Measurements from ENCODE around the gene SLC17A3.

SLC17A3 gene

GRCh38 chr6:25911351-25911750, 37.3 kb upstream of the SLC17A3 start:
- Histone ChIP-seq H2AK5ac (ENCODE audit: low read depth, low read length) (no peak overlapping the region), H3K27me3 (ENCODE audit: control insufficient read depth in 3 of 3, insufficient read depth in 3 of 3, low read depth in 1 of 3, low read length in 3 of 3) (no peaks in the 10 kb centered on the region), H4K91ac (ENCODE audit: low read depth, low read length, poor library complexity) (no peak overlapping the region), H3K36me3 (replicated peaks in 1 of 2; ENCODE audit: control insufficient read depth in 2 of 2, insufficient read depth in 2 of 2, low read length in 2 of 2) (no peaks in the 10 kb centered on the region), H2AFZ (ENCODE audit: low read length) (no peak overlapping the region), H3K9ac (ENCODE audit: low read depth, low read length, poor library complexity) (no peak overlapping the region), H3K9me3 (replicated peaks in 1 of 2; ENCODE audit: control insufficient read depth in 2 of 2, insufficient read depth in 1 of 2, low read depth in 1 of 2, low read length in 2 of 2) (no peaks in the 10 kb centered on the region), H3K23ac (ENCODE audit: low read depth, low read length, poor library complexity) (no peak overlapping the region), H2BK12ac (ENCODE audit: low read length) (no peak overlapping the region), H3K4me3 (ENCODE audit: low read length in 2 of 2) (no peak overlapping the region), H3K18ac (ENCODE audit: low read length) (no peak overlapping the region), H3K4ac (ENCODE audit: low read length) (no peak overlapping the region), H2BK5ac (ENCODE audit: low read length) (no peak overlapping the region), H3K27ac (replicated peaks; ENCODE audit: low read length) (no peak overlapping the region), H3K4me1 (ENCODE audit: control insufficient read depth in 2 of 2, insufficient read depth in 1 of 2, low read depth in 1 of 2, low read length in 2 of 2) (no peaks in the 10 kb centered on the region), H2BK120ac (ENCODE audit: low read depth, low read length) (no peak overlapping the region), H2BK15ac (ENCODE audit: low read length) (no peak overlapping the region), H3K4me2 (ENCODE audit: insufficient read depth, low read length, poor library complexity, severe bottlenecking) (no peak overlapping the region), H3K14ac (ENCODE audit: low read length) (no peak overlapping the region), H4K8ac (ENCODE audit: low read depth, low read length) (no peak overlapping the region), H3K79me1 (ENCODE audit: low read depth, low read length) (no peaks in the 10 kb centered on the region)
- no peak for DNase-seq (ENCODE audit: low spot score)
- no CpG with 5 or more reads among the region's 4 CpGs for WGBS, 2 donors (ENCODE audit: extremely low coverage in 2 of 2, insufficient read length in 2 of 2, insufficient replicate concordance in 1 of 2)

- Histone ChIP-seq H3K14ac (ENCODE audit: low read length) (no peak overlapping the region), H3K27me3 (ENCODE audit: control insufficient read depth in 3 of 3, insufficient read depth in 3 of 3, low read depth in 1 of 3, low read length in 3 of 3) (no peaks in the 10 kb centered on the region), H3K36me3 (replicated peaks in 1 of 2; ENCODE audit: control insufficient read depth in 2 of 2, insufficient read depth in 2 of 2, low read length in 2 of 2) (no peaks in the 10 kb centered on the region), H3K79me1 (ENCODE audit: low read depth, low read length) (no peaks in the 10 kb centered on the region), H2AK5ac (ENCODE audit: low read depth, low read length) (no peak overlapping the region), H3K4ac (ENCODE audit: low read length) (no peak overlapping the region), H3K27ac (replicated peaks; ENCODE audit: low read length) (no peak overlapping the region), H4K8ac (ENCODE audit: low read depth, low read length) (no peak overlapping the region), H2AFZ (ENCODE audit: low read length) (no peak overlapping the region), H4K91ac (ENCODE audit: low read depth, low read length, poor library complexity) (no peak overlapping the region), H3K4me3 (ENCODE audit: low read length in 2 of 2) (no peak overlapping the region), H3K9me3 (replicated peaks in 1 of 2; ENCODE audit: control insufficient read depth in 2 of 2, insufficient read depth in 1 of 2, low read depth in 1 of 2, low read length in 2 of 2) (no peaks in the 10 kb centered on the region), H2BK5ac (ENCODE audit: low read length) (no peak overlapping the region), H3K9ac (ENCODE audit: low read depth, low read length, poor library complexity) (no peak overlapping the region), H2BK12ac (ENCODE audit: low read length) (no peak overlapping the region), H2BK120ac (ENCODE audit: low read depth, low read length) (no peak overlapping the region), H2BK15ac (ENCODE audit: low read length) (no peak overlapping the region), H3K4me2 (ENCODE audit: insufficient read depth, low read length, poor library complexity, severe bottlenecking) (no peak overlapping the region), H3K23ac (ENCODE audit: low read depth, low read length, poor library complexity) (no peak overlapping the region), H3K18ac (ENCODE audit: low read length) (no peak overlapping the region), H3K4me1 (ENCODE audit: control insufficient read depth in 2 of 2, insufficient read depth in 1 of 2, low read depth in 1 of 2, low read length in 2 of 2) (no peaks in the 10 kb centered on the region)
- DNase-seq (ENCODE audit: low spot score), result no peak
- WGBS, 2 donors (ENCODE audit: extremely low coverage in 2 of 2, insufficient read length in 2 of 2, insufficient replicate concordance in 1 of 2), result no CpG with 5 or more reads among the region's 1 CpG
Measured at GRCh38 chr6:25907475-25908014, 33.5 kb upstream of the SLC17A3 start.

GRCh38 chr6:25903467-25904099, 29.5 kb upstream of the SLC17A3 start:
- Histone ChIP-seq H2BK15ac (ENCODE audit: low read length) (no peak overlapping the region), H2AFZ (ENCODE audit: low read length) (no peak overlapping the region), H2BK12ac (ENCODE audit: low read length) (no peak overlapping the region), H4K91ac (ENCODE audit: low read depth, low read length, poor library complexity) (no peak overlapping the region), H3K23ac (ENCODE audit: low read depth, low read length, poor library complexity) (no peak overlapping the region), H3K27me3 (ENCODE audit: control insufficient read depth in 3 of 3, insufficient read depth in 3 of 3, low read depth in 1 of 3, low read length in 3 of 3) (no peaks in the 10 kb centered on the region), H3K9me3 (replicated peaks in 1 of 2; ENCODE audit: control insufficient read depth in 2 of 2, insufficient read depth in 1 of 2, low read depth in 1 of 2, low read length in 2 of 2) (no peaks in the 10 kb centered on the region), H3K4me1 (ENCODE audit: control insufficient read depth in 2 of 2, insufficient read depth in 1 of 2, low read depth in 1 of 2, low read length in 2 of 2) (peaks cover under 1 to 8% of the 10 kb centered on the region in 2 donors), H3K27ac (replicated peaks; ENCODE audit: low read length) (no peak overlapping the region), H3K9ac (ENCODE audit: low read depth, low read length, poor library complexity) (no peak overlapping the region), H3K4ac (ENCODE audit: low read length) (no peak overlapping the region), H2BK120ac (ENCODE audit: low read depth, low read length) (no peak overlapping the region), H3K14ac (ENCODE audit: low read length) (no peak overlapping the region), H3K4me2 (ENCODE audit: insufficient read depth, low read length, poor library complexity, severe bottlenecking) (no peak overlapping the region), H3K18ac (ENCODE audit: low read length) (peak overlapping the region; percentile 62), H2AK5ac (ENCODE audit: low read depth, low read length) (no peak overlapping the region), H3K79me1 (ENCODE audit: low read depth, low read length) (no peaks in the 10 kb centered on the region), H3K36me3 (replicated peaks in 1 of 2; ENCODE audit: control insufficient read depth in 2 of 2, insufficient read depth in 2 of 2, low read length in 2 of 2) (no peaks in the 10 kb centered on the region), H3K4me3 (ENCODE audit: low read length in 2 of 2) (no peak overlapping the region), H4K8ac (ENCODE audit: low read depth, low read length) (no peak overlapping the region), H2BK5ac (ENCODE audit: low read length) (no peak overlapping the region)
- no peak for DNase-seq (ENCODE audit: low spot score)
- WGBS, 2 donors (ENCODE audit: extremely low coverage in 2 of 2, insufficient read length in 2 of 2, insufficient replicate concordance in 1 of 2), result no CpG with 5 or more reads among the region's 4 CpGs

GRCh38 chr6:25902071-25902470, 28.0 kb upstream of the SLC17A3 start:
- Histone ChIP-seq H3K36me3 (replicated peaks in 1 of 2; ENCODE audit: control insufficient read depth in 2 of 2, insufficient read depth in 2 of 2, low read length in 2 of 2) (no peaks in the 10 kb centered on the region), H3K27ac (replicated peaks; ENCODE audit: low read length) (no peak overlapping the region), H2BK15ac (ENCODE audit: low read length) (no peak overlapping the region), H2BK12ac (ENCODE audit: low read length) (no peak overlapping the region), H3K4me2 (ENCODE audit: insufficient read depth, low read length, poor library complexity, severe bottlenecking) (no peak overlapping the region), H3K27me3 (ENCODE audit: control insufficient read depth in 3 of 3, insufficient read depth in 3 of 3, low read depth in 1 of 3, low read length in 3 of 3) (no peaks in the 10 kb centered on the region), H4K91ac (ENCODE audit: low read depth, low read length, poor library complexity) (no peak overlapping the region), H2AK5ac (ENCODE audit: low read depth, low read length) (no peak overlapping the region), H3K23ac (ENCODE audit: low read depth, low read length, poor library complexity) (no peak overlapping the region), H3K4me1 (ENCODE audit: control insufficient read depth in 2 of 2, insufficient read depth in 1 of 2, low read depth in 1 of 2, low read length in 2 of 2) (peaks cover 3 to 9% of the 10 kb centered on the region in 2 donors), H3K18ac (ENCODE audit: low read length) (no peak overlapping the region), H3K79me1 (ENCODE audit: low read depth, low read length) (no peaks in the 10 kb centered on the region), H4K8ac (ENCODE audit: low read depth, low read length) (no peak overlapping the region), H2BK5ac (ENCODE audit: low read length) (no peak overlapping the region), H2BK120ac (ENCODE audit: low read depth, low read length) (no peak overlapping the region), H3K4me3 (ENCODE audit: low read length in 2 of 2) (no peak overlapping the region), H3K9me3 (replicated peaks in 1 of 2; ENCODE audit: control insufficient read depth in 2 of 2, insufficient read depth in 1 of 2, low read depth in 1 of 2, low read length in 2 of 2) (no peaks in the 10 kb centered on the region), H2AFZ (ENCODE audit: low read length) (no peak overlapping the region), H3K4ac (ENCODE audit: low read length) (no peak overlapping the region), H3K9ac (ENCODE audit: low read depth, low read length, poor library complexity) (no peak overlapping the region), H3K14ac (ENCODE audit: low read length) (no peak overlapping the region)
- no CpG with 5 or more reads among the region's 1 CpG for WGBS, 2 donors (ENCODE audit: extremely low coverage in 2 of 2, insufficient read length in 2 of 2, insufficient replicate concordance in 1 of 2)
- DNase-seq (ENCODE audit: low spot score), result no peak

Data from neuronal stem cell (in vitro differentiated cells).